K562 (cell line): ENCODE measurements around the gene GAB2. TPM values are rescaled to one million over a fixed set of nuclear protein-coding genes. Genes with fewer than 3 reads are reported as not detected.

Experiments
- ATAC-seq: fragments of 200-7000 bp; cut with Tn5 transposase; 3 replicates; pipeline ENCODE4 v1.9.1; 2020; ENCODE audit warnings: moderate library complexity
- BruUV-seq: library from RNA; stranded (reverse); fragments of 400-500 nt; replicated peaks from 2 replicates; lab custom pipeline; 2021; lab: Mats Ljungman, UMichigan
- CTCF ChIA-PET: fragments of 300-600 bp; formaldehyde crosslinking; extraction: SDS; loops from one replicate; lab custom pipeline; 2021; ENCODE audit warnings: low intra/inter-chr PET ratio; lab: Yijun Ruan, JAX
- POLR2A ChIA-PET: fragments of 300-600, 350-650 bp; sonication (Branson Sonifier 250); formaldehyde crosslinking; extraction: SDS; loops from one replicate; lab custom pipeline; 2021; ENCODE audit warnings: antibody characterized with exemption, inconsistent platforms; lab: Yijun Ruan, JAX
- DNase-seq, 4 experiments: peaks; one replicate each; pipeline versions ENCODE4 v3.0.0 to v3.0.0-alpha.2; 2011 to 2018; ENCODE audit warnings: low spot score in 3 of 4, mixed read lengths in 3 of 4; ENCODE audit errors: extremely low read depth in 1 of 4
- FAIRE-seq: peaks from 2 replicates; lab custom pipeline; 2011; peaks lifted over from hg19 to GRCh38; lab: Jason Lieb, UNC
- H2AFZ ChIP-seq: 2 replicates; pipeline ENCODE4 v1.6.0; 2011; ENCODE audit warnings: low read depth, low read length, control low read depth, inconsistent platforms
- H3K27ac ChIP-seq: fragments of 200-600 bp; 3 replicates; pipeline ENCODE4 v1.8.0; 2011; ENCODE audit warnings: low read depth, mild to moderate bottlenecking, control low read depth, inconsistent platforms, low read length, moderate library complexity, mixed read lengths; ENCODE audit errors: extremely low read depth
- H3K27me3 ChIP-seq, 2 experiments: fragments of 300-600 bp in 1 of 2; 2 replicates in 1 of 2; 3 replicates in 1 of 2; pipeline versions ENCODE4 v1.6.0 to v1.8.0; 2011; ENCODE audit warnings: inconsistent platforms in 2 of 2, low read length in 2 of 2, mild to moderate bottlenecking in 1 of 2, mixed read lengths in 1 of 2, moderate library complexity in 1 of 2; ENCODE audit not compliant: control insufficient read depth in 2 of 2, insufficient read depth in 2 of 2
- H3K36me3 ChIP-seq: fragments of 300-600 bp; 3 replicates; pipeline ENCODE4 v1.8.0; 2011; ENCODE audit warnings: mild to moderate bottlenecking, low read length, inconsistent platforms; ENCODE audit not compliant: control insufficient read depth, insufficient read depth
- H3K4me1 ChIP-seq, 2 experiments: fragments of 200-600 bp in 1 of 2; replicated peaks in 1 of 2; 2 replicates in 1 of 2; 3 replicates in 1 of 2; pipeline versions ENCODE4 v1.5.1 to v1.8.0; 2011; ENCODE audit warnings: inconsistent platforms in 2 of 2, low read length in 2 of 2, mild to moderate bottlenecking in 1 of 2, mixed read lengths in 1 of 2, moderate library complexity in 1 of 2; ENCODE audit not compliant: control insufficient read depth in 2 of 2, insufficient read depth in 2 of 2
- H3K4me2 ChIP-seq: 2 replicates; pipeline ENCODE4 v1.6.1; 2011; ENCODE audit warnings: low read length, control low read depth, inconsistent platforms, mixed read lengths; ENCODE audit not compliant: insufficient read depth
- H3K4me3 ChIP-seq: fragments of 200-600 bp; sonication (generic), shearing (Covaris generic); 2 replicates; pipeline ENCODE4 v1.5.1; 2016; ENCODE audit warnings: control low read depth, inconsistent platforms
- H3K79me2 ChIP-seq: fragments of 200-600 bp; 3 replicates; pipeline ENCODE4 v1.8.0; 2011; ENCODE audit warnings: low read length, inconsistent platforms; ENCODE audit not compliant: control insufficient read depth, insufficient read depth
- H3K9ac ChIP-seq, 2 experiments: 2 replicates each; pipeline versions ENCODE4 v1.6.0 to v1.6.1; 2011; ENCODE audit warnings: low read depth in 2 of 2, low read length in 2 of 2, control low read depth in 1 of 2, inconsistent platforms in 1 of 2, mild to moderate bottlenecking in 1 of 2, mixed read lengths in 1 of 2; ENCODE audit not compliant: insufficient read depth in 1 of 2
- H3K9me1 ChIP-seq: one replicate; pipeline ENCODE4 v1.6.0; 2011; ENCODE audit warnings: inconsistent platforms, mild to moderate bottlenecking, low read length, moderate library complexity; ENCODE audit not compliant: control insufficient read depth, insufficient read depth
- H3K9me3 ChIP-seq: replicated peaks from 2 replicates; pipeline ENCODE4 v1.5.1; 2011; ENCODE audit warnings: low read depth, low read length, inconsistent platforms; ENCODE audit not compliant: control insufficient read depth, insufficient read depth
- H4K20me1 ChIP-seq: replicated peaks from 2 replicates; pipeline ENCODE4 v1.6.1; 2011; ENCODE audit warnings: low read length, inconsistent platforms, mixed read lengths; ENCODE audit not compliant: control insufficient read depth, insufficient read depth
- CBFA2T2 ChIP-seq: fragments of 450-650 bp; conservative IDR thresholded peaks from 2 replicates; pipeline ENCODE4 v1.6.1; 2017; ENCODE audit warnings: mild to moderate bottlenecking
- CBX2 ChIP-seq: fragments of 200-600 bp; sonication (generic); IDR thresholded peaks from one replicate; pipeline ENCODE4 v1.6.1; 2012; ENCODE audit warnings: mild to moderate bottlenecking, low read length, inconsistent platforms; ENCODE audit not compliant: insufficient read depth, poor library complexity, severe bottlenecking
- IRF9 ChIP-seq: fragments of 450-650 bp; IDR thresholded peaks from 2 replicates; pipeline ENCODE4 v1.6.1; 2016; ENCODE audit warnings: missing biosample characterization, missing genetic modification characterization
- KAT2B ChIP-seq: IDR thresholded peaks from one replicate; pipeline ENCODE4 v1.6.1; 2012; ENCODE audit warnings: low read depth, mild to moderate bottlenecking, control low read depth, inconsistent platforms, low read length, moderate library complexity
- NCOA4 ChIP-seq: fragments of 450-650 bp; IDR thresholded peaks from 2 replicates; pipeline ENCODE4 v1.6.1; 2018; ENCODE audit warnings: mild to moderate bottlenecking; ENCODE audit not compliant: partially characterized antibody
- PBX2 ChIP-seq, 2 experiments: IDR thresholded peaks in 1 of 2; conservative IDR thresholded peaks in 1 of 2; 2 replicates each; pipeline ENCODE4 v1.6.1; 2016; ENCODE audit warnings: low read depth in 2 of 2, mild to moderate bottlenecking in 1 of 2, missing compliant biosample characterization in 1 of 2, missing genetic modification characterization in 1 of 2, moderate library complexity in 1 of 2
- PHF20 ChIP-seq: fragments of 450-650 bp; IDR thresholded peaks from 2 replicates; pipeline ENCODE4 v1.6.1; 2018; ENCODE audit not compliant: partially characterized antibody
- RCOR1 ChIP-seq, 2 experiments: IDR thresholded peaks; 2 replicates each; pipeline ENCODE4 v1.6.1; 2012; ENCODE audit warnings: low read depth in 2 of 2, low read length in 2 of 2, borderline replicate concordance in 1 of 2, improper control_type of control experiment in 1 of 2
- RFX5 ChIP-seq: IDR thresholded peaks from 2 replicates; pipeline ENCODE4 v1.6.1; 2011; ENCODE audit warnings: low read depth, mild to moderate bottlenecking, improper control_type of control experiment, low read length
- U2AF2 ChIP-seq: fragments of 200-400 bp; formaldehyde crosslinking; optimal IDR thresholded peaks from 2 replicates; pipeline ENCODE3; 2017; ENCODE audit warnings: low read depth, mild to moderate bottlenecking, low read length
- ZNF140 ChIP-seq: fragments of 250-450 bp; sonication (Bioruptor Pico); IDR thresholded peaks from 2 replicates; pipeline ENCODE4 v1.8.0; 2021; ENCODE audit warnings: moderate library complexity, mild to moderate bottlenecking, inconsistent platforms
- ZNF146 ChIP-seq: IDR thresholded peaks from one replicate; pipeline ENCODE4 v1.6.1; 2018; ENCODE audit warnings: missing compliant biosample characterization; ENCODE audit not compliant: unreplicated experiment
- ZNF280A ChIP-seq: fragments of 450-650 bp; IDR thresholded peaks from 2 replicates; pipeline ENCODE4 v1.6.1; 2018; ENCODE audit warnings: mild to moderate bottlenecking, low read depth; ENCODE audit not compliant: partially characterized antibody
- ZNF639 ChIP-seq, 2 experiments: fragments of 200-800 bp in 1 of 2; sonication (Bioruptor generic) in 1 of 2; sonication (generic) in 1 of 2; formaldehyde crosslinking in 1 of 2; IDR thresholded peaks in 1 of 2; conservative IDR thresholded peaks in 1 of 2; 2 replicates each; pipeline versions ENCODE4 v1.5.0 to v1.6.1; 2016 to 2020; ENCODE audit warnings: missing compliant biosample characterization in 1 of 2, missing genetic modification characterization in 1 of 2, missing genetic modification reagents in 1 of 2
- WGBS: fragments of 100-300 bp; shearing (Covaris generic); methylation state at CpG from one replicate; pipeline ENCODE4 v1.1.6; 2016; ENCODE audit warnings: low coverage, mixed read lengths; ENCODE audit not compliant: insufficient coverage; ENCODE audit errors: missing lambda C conversion rate; 5-methylcytosine and 5-hydroxymethylcytosine counted together
- in situ Hi-C: fragments of 300-500 bp; cut with MboI; formaldehyde crosslinking; loops from 4 replicates; pipeline ENCODE4 v1.15.0; 2018; ENCODE audit warnings: inconsistent platforms, mixed read lengths
- intact Hi-C: fragments of 100-400 bp; cut with micrococcal nuclease; formaldehyde crosslinking; loops from 2 replicates; pipeline ENCODE4 v1.14.2; 2022
- polyA plus RNA-seq, 8 experiments: library from polyadenylated mRNA; depleted of rRNA in 4 of 8; stranded (reverse) in 5 of 8; unstranded in 3 of 8; fragments of >200 nt; fragmentation: Nextera tagmentation in 2 of 8; fragmentation: Illumina TruSeq in 1 of 8; extraction: Ambion mirVana in 2 of 8; extraction: Trizol in 1 of 8; gene quantifications; 2 replicates each; pipeline versions ENCODE4 v1.2.1 to v1.2.3, GENCODE V29; 2011 to 2014; ENCODE audit warnings: inconsistent platforms in 1 of 8, missing spikeins in 1 of 8
- total RNA-seq, 7 experiments: library from RNA; depleted of rRNA in 6 of 7; stranded (reverse); fragments of >200 nt in 6 of 7; fragmentation: Illumina TruSeq in 2 of 7; extraction: Trizol in 2 of 7; gene quantifications; 2 replicates each; pipeline versions ENCODE4 v1.2.1 to v1.2.3, GENCODE V29; 2011 to 2021; ENCODE audit warnings: low replicate concordance in 1 of 7

GAB2 gene
- total and polyA plus RNA-seq, 9 of the 15 experiments (the other 6 are each of a cell fraction or from before 2014, with no cell fraction given): 2.3 to 35.2 (median 16.1) TPM

GRCh38 chr11:78400116-78400515 is 17.5 kb downstream of the GAB2 start:
- ATAC-seq (peak; percentile 61), FAIRE-seq (peak; percentile 74), DNase-seq (peak in 2 of 4 experiments; percentile 53 to 81)
- H3K9me3 ChIP-seq: no peaks in the 10 kb centered on the region
- H3K9me1 ChIP-seq: no peaks in the 10 kb centered on the region
- no peaks in the 10 kb centered on the region for H3K27me3 ChIP-seq
- H3K36me3 ChIP-seq: peaks cover 3% of the 10 kb centered on the region; the same call in 1 of the 3 replicates
- ChIA-PET POLR2A (interaction anchor here (0.6 to 2.2 kb wide), 7 partner anchors 10 to 24 kb away, joined by 3 to 11 read pairs (median 5); partner anchors contain the start of gene GAB2), CTCF (interaction anchor here (0.6 kb wide), 1 partner anchor 19 kb away, joined by 3 read pairs; no protein-coding TSS in a partner anchor)
- in situ Hi-C loops (no loop called here), intact Hi-C loops (no loop called here)
- H3K9ac ChIP-seq: peak overlapping the region in 1 of 2 experiments; percentile 25; a peak in 1 of 4 replicates
- no TSS peak for BruUV-seq
- H4K20me1 ChIP-seq: peaks cover under 1% of the 10 kb centered on the region; the same call in 1 of the 2 replicates
- no peak overlapping the region for H2AFZ ChIP-seq
- WGBS: 0% methylated on average over 1 of the region's 1 CpG
- H3K4me3 ChIP-seq: no peak overlapping the region
- 0 out of 2 replicates have a peak overlapping the region, but pooled peaks have one; percentile 5 for H3K4me2 ChIP-seq
- peaks cover 24 to 57% of the 10 kb centered on the region in 2 experiments for H3K4me1 ChIP-seq
- H3K27ac ChIP-seq: peak overlapping the region; percentile 67
- peaks cover 95% of the 10 kb centered on the region for H3K79me2 ChIP-seq
- no peak for TF ChIP-seq ZNF146
- no peak for TF ChIP-seq PBX2 (CRISPR knock-in tag; IDR thresholded peaks at IDR 0.05; ENCODE audit: low read depth)
- 0 out of 2 replicates have a peak, but pooled peaks have one; percentile 21 for TF ChIP-seq PBX2 (tag; conservative IDR thresholded peaks at IDR 0.05; ENCODE audit: low read depth)
- TF ChIP-seq U2AF2: no peak
- peak in 1 of 2 experiments; percentile 38; a peak in 1 of 4 replicates for TF ChIP-seq RCOR1 (IDR thresholded peaks at IDR 0.05; ENCODE audit: borderline replicate concordance in 1 of 2, low read depth in 2 of 2, low read length in 2 of 2)
- no peak for TF ChIP-seq ZNF140 (CRISPR knock-in tag)
- no peak for TF ChIP-seq KAT2B
- TF ChIP-seq IRF9 (tag): no peak
- TF ChIP-seq CBX2: no peak
- no peak for TF ChIP-seq ZNF639 (CRISPR knock-in tag; conservative IDR thresholded peaks at IDR 0.05 in 1 of 2, IDR thresholded peaks at IDR 0.05 in 1 of 2)
- no peak for TF ChIP-seq PHF20
- no peak for TF ChIP-seq NCOA4
- no peak for TF ChIP-seq ZNF280A
- no peak for TF ChIP-seq CBFA2T2
- no peak for TF ChIP-seq RFX5
